H1 (cell line): Measurements from ENCODE around the gene GRIA1. TPM values are rescaled to one million over a fixed set of nuclear protein-coding genes. Genes with fewer than 3 reads are reported as not detected.

ENCODE experiments used
- CTCF ChIA-PET: fragments of 300-600 bp; sonication (Branson Sonifier 250); formaldehyde crosslinking; loops from one replicate; lab custom pipeline; 2021; ENCODE audit not compliant: partially characterized antibody; lab: Charles Lee
- POLR2A ChIA-PET: fragments of 300-600 bp; sonication (Branson Sonifier 250); formaldehyde crosslinking; loops from one replicate; lab custom pipeline; 2021; ENCODE audit warnings: inconsistent platforms; ENCODE audit not compliant: partially characterized antibody; lab: Charles Lee
- DNase-seq, 2 experiments: peaks; one replicate each; pipeline versions ENCODE4 v3.0.0 to v3.0.0-alpha.2; 2010 to 2022; ENCODE audit warnings: low spot score in 2 of 2, low read depth in 1 of 2, mixed read lengths in 1 of 2
- FAIRE-seq: peaks from 2 replicates; lab custom pipeline; 2011; peaks lifted over from hg19 to GRCh38; lab: Jason Lieb, UNC
- H2AFZ ChIP-seq: 2 replicates; pipeline ENCODE4 v1.8.1; 2012; ENCODE audit warnings: low read length, inconsistent platforms
- H2AK5ac ChIP-seq: 2 replicates; pipeline ENCODE4 v1.6.1; 2013; ENCODE audit warnings: low read depth, low read length
- H2BK120ac ChIP-seq: replicated peaks from 2 replicates; pipeline ENCODE3; 2013; ENCODE audit warnings: low read depth, low read length, inconsistent platforms
- H2BK12ac ChIP-seq: 2 replicates; pipeline ENCODE4 v1.6.1; 2013; ENCODE audit warnings: low read depth, low read length
- H2BK15ac ChIP-seq: 2 replicates; pipeline ENCODE4 v1.6.1; 2013; ENCODE audit warnings: low read length
- H2BK20ac ChIP-seq: 2 replicates; pipeline ENCODE4 v1.6.1; 2013; ENCODE audit warnings: low read length
- H2BK5ac ChIP-seq: 2 replicates; pipeline ENCODE4 v1.6.1; 2013; ENCODE audit warnings: low read depth, low read length
- H3K14ac ChIP-seq: 2 replicates; pipeline ENCODE4 v1.6.1; 2013; ENCODE audit warnings: inconsistent platforms; ENCODE audit not compliant: insufficient read length
- H3K18ac ChIP-seq: 2 replicates; pipeline ENCODE4 v1.6.1; 2013; ENCODE audit warnings: low read length; ENCODE audit errors: extremely low read depth
- H3K23ac ChIP-seq: 2 replicates; pipeline ENCODE4 v1.6.1; 2013; ENCODE audit warnings: inconsistent platforms; ENCODE audit not compliant: insufficient read length
- H3K23me2 ChIP-seq: 2 replicates; pipeline ENCODE4 v1.6.1; 2013; ENCODE audit warnings: low read depth, low read length
- H3K27ac ChIP-seq: 2 replicates; pipeline ENCODE4 v1.6.1; 2011; ENCODE audit warnings: low read depth, low read length, inconsistent platforms
- H3K27me3 ChIP-seq, 4 experiments: replicated peaks in 1 of 4; 1 replicate in 1 of 4; 2 replicates in 3 of 4; pipeline versions ENCODE4 v1.6.1 to v1.8.1; 2011 to 2013; ENCODE audit warnings: low read length in 3 of 4, mild to moderate bottlenecking in 3 of 4, inconsistent platforms in 2 of 4, mixed read lengths in 2 of 4, moderate library complexity in 1 of 4; ENCODE audit not compliant: control insufficient read depth in 3 of 4, insufficient read depth in 3 of 4; ENCODE audit errors: extremely low read depth in 1 of 4
- H3K36me3 ChIP-seq, 4 experiments: 2 replicates each; pipeline versions ENCODE4 v1.6.1 to v1.8.1; 2011 to 2013; ENCODE audit warnings: mild to moderate bottlenecking in 4 of 4, low read length in 3 of 4, moderate library complexity in 2 of 4, control low read depth in 1 of 4, inconsistent platforms in 1 of 4; ENCODE audit not compliant: insufficient read depth in 4 of 4, control insufficient read depth in 2 of 4
- H3K4ac ChIP-seq: replicated peaks from 2 replicates; pipeline ENCODE3; 2013; ENCODE audit warnings: low read length, low read depth, mixed read lengths, inconsistent platforms; ENCODE audit not compliant: insufficient read length
- H3K4me1 ChIP-seq, 4 experiments: replicated peaks in 1 of 4; 1 replicate in 1 of 4; 2 replicates in 3 of 4; pipeline versions ENCODE4 v1.6.1 to v1.8.1; 2011 to 2013; ENCODE audit warnings: low read length in 3 of 4, inconsistent platforms in 2 of 4, mixed read lengths in 1 of 4; ENCODE audit not compliant: insufficient read depth in 4 of 4, control insufficient read depth in 3 of 4
- H3K4me2 ChIP-seq, 2 experiments: 2 replicates each; pipeline versions ENCODE4 v1.6.1 to v1.8.1; 2011 to 2013; ENCODE audit warnings: low read depth in 2 of 2, low read length in 2 of 2, control low read depth in 1 of 2, inconsistent platforms in 1 of 2, mild to moderate bottlenecking in 1 of 2; ENCODE audit not compliant: insufficient read depth in 1 of 2
- H3K4me3 ChIP-seq, 4 experiments: fragments of 200-600, 300-600 bp in 1 of 4; sonication (generic), shearing (Covaris generic), sonication (Bioruptor Twin) in 1 of 4; 2 replicates each; pipeline versions ENCODE4 v1.5.1 to v1.8.1; 2011 to 2016; ENCODE audit warnings: low read length in 4 of 4, low read depth in 3 of 4, control low read depth in 2 of 4, inconsistent platforms in 2 of 4, mild to moderate bottlenecking in 2 of 4, mixed read lengths in 1 of 4, moderate library complexity in 1 of 4; ENCODE audit not compliant: insufficient read depth in 2 of 4; ENCODE audit errors: extremely low read depth in 1 of 4
- H3K56ac ChIP-seq: replicated peaks from 2 replicates; pipeline ENCODE3; 2013; ENCODE audit warnings: low read depth, mild to moderate bottlenecking, mixed read lengths, low read length, inconsistent platforms; ENCODE audit not compliant: insufficient read length
- H3K79me1 ChIP-seq: 2 replicates; pipeline ENCODE4 v1.6.1; 2013; ENCODE audit warnings: low read depth, low read length, control low read depth
- H3K79me2 ChIP-seq, 2 experiments: 2 replicates each; pipeline versions ENCODE4 v1.6.1 to v1.8.1; 2012 to 2013; ENCODE audit warnings: low read length in 2 of 2, mild to moderate bottlenecking in 2 of 2, inconsistent platforms in 1 of 2; ENCODE audit not compliant: insufficient read depth in 2 of 2, control insufficient read depth in 1 of 2
- H3K9ac ChIP-seq, 4 experiments: replicated peaks in 1 of 4; 1 replicate in 1 of 4; 2 replicates in 3 of 4; pipeline versions ENCODE4 v1.6.1 to v1.8.1; 2011 to 2013; ENCODE audit warnings: low read depth in 3 of 4, low read length in 3 of 4, control low read depth in 2 of 4, mild to moderate bottlenecking in 2 of 4, moderate library complexity in 2 of 4, inconsistent platforms in 1 of 4; ENCODE audit errors: extremely low read depth in 1 of 4
- H3K9me3 ChIP-seq, 2 experiments: 2 replicates each; pipeline versions ENCODE4 v1.6.1 to v1.8.1; 2012 to 2013; ENCODE audit warnings: mild to moderate bottlenecking in 2 of 2, moderate library complexity in 2 of 2, control low read depth in 1 of 2, inconsistent platforms in 1 of 2, low read depth in 1 of 2, low read length in 1 of 2, mixed read lengths in 1 of 2; ENCODE audit not compliant: insufficient read depth in 2 of 2
- H4K20me1 ChIP-seq, 2 experiments: replicated peaks in 1 of 2; 2 replicates each; pipeline versions ENCODE3 to v1.8.1; 2011 to 2013; ENCODE audit warnings: inconsistent platforms in 2 of 2, low read length in 2 of 2, mild to moderate bottlenecking in 1 of 2; ENCODE audit not compliant: insufficient read depth in 2 of 2, control insufficient read depth in 1 of 2
- H4K5ac ChIP-seq: 2 replicates; pipeline ENCODE4 v1.6.1; 2013; ENCODE audit warnings: low read length, low read depth, mixed read lengths, inconsistent platforms; ENCODE audit not compliant: insufficient read length
- H4K8ac ChIP-seq: 2 replicates; pipeline ENCODE4 v1.8.0; 2013; ENCODE audit warnings: mild to moderate bottlenecking, moderate library complexity, low read length, inconsistent platforms; ENCODE audit not compliant: insufficient read depth; ENCODE audit errors: extremely low read depth
- H4K91ac ChIP-seq: replicated peaks from 2 replicates; pipeline ENCODE3; 2013; ENCODE audit warnings: low read length, mixed read lengths, inconsistent platforms; ENCODE audit not compliant: insufficient read length
- ASH2L ChIP-seq: fragments of 200-600, 300-600 bp; sonication (generic); IDR thresholded peaks from one replicate; pipeline ENCODE4 v1.7.1; 2017; ENCODE audit warnings: low read length
- BRCA1 ChIP-seq: IDR thresholded peaks from 2 replicates; pipeline ENCODE4 v1.6.1; 2012; ENCODE audit warnings: low read depth, low read length, improper control_type of control experiment
- CEBPB ChIP-seq: IDR thresholded peaks from 2 replicates; pipeline ENCODE4 v1.6.1; 2012; ENCODE audit warnings: low read depth, low read length
- JUN ChIP-seq: IDR thresholded peaks from 2 replicates; pipeline ENCODE4 v1.6.1; 2011; ENCODE audit warnings: low read depth, mild to moderate bottlenecking, improper control_type of control experiment, low read length
- MAX ChIP-seq: IDR thresholded peaks from 2 replicates; pipeline ENCODE4 v1.6.1; 2012; ENCODE audit warnings: inconsistent platforms
- NANOG ChIP-seq: IDR thresholded peaks from 2 replicates; pipeline ENCODE4 v1.6.1; 2011; ENCODE audit warnings: low read length, low read depth, mild to moderate bottlenecking, inconsistent platforms; ENCODE audit not compliant: insufficient read depth, poor library complexity, severe bottlenecking
- PHF8 ChIP-seq: fragments of 200-600 bp; sonication (generic); conservative IDR thresholded peaks from 2 replicates; pipeline ENCODE4 v1.7.1; 2012; ENCODE audit warnings: low read depth, mild to moderate bottlenecking, inconsistent platforms, low read length, moderate library complexity
- POLR2A ChIP-seq, 2 experiments: IDR thresholded peaks; 1 replicate in 1 of 2; 2 replicates in 1 of 2; pipeline ENCODE4 v1.6.1; 2011; ENCODE audit warnings: low read depth in 2 of 2, low read length in 2 of 2, mild to moderate bottlenecking in 2 of 2; ENCODE audit errors: control extremely low read depth in 1 of 2
- RBBP5 ChIP-seq: IDR thresholded peaks from 2 replicates; pipeline ENCODE4 v1.7.1; 2012; ENCODE audit warnings: low read depth, mild to moderate bottlenecking, inconsistent platforms, low read length, moderate library complexity, borderline replicate concordance
- RFX5 ChIP-seq: IDR thresholded peaks from 2 replicates; pipeline ENCODE4 v1.6.1; 2011; ENCODE audit warnings: low read depth, low read length, improper control_type of control experiment, borderline replicate concordance
- SUZ12 ChIP-seq: fragments of 200-600 bp; sonication (generic); IDR thresholded peaks from 2 replicates; pipeline ENCODE4 v1.6.1; 2012; ENCODE audit warnings: mild to moderate bottlenecking, inconsistent platforms, low read length, moderate library complexity, mixed read lengths
- WGBS, 2 experiments: shearing (Covaris generic) in 1 of 2; methylation state at CpG; one replicate each; pipeline versions ENCODE4 v1.1.6 to v1.1.7; 2013 to 2015; ENCODE audit warnings: low lambda C conversion rate in 2 of 2, mixed read lengths in 2 of 2, inconsistent platforms in 1 of 2, low coverage in 1 of 2, missing lambda C conversion rate in 1 of 2; ENCODE audit not compliant: insufficient replicate concordance in 2 of 2, insufficient coverage in 1 of 2, insufficient read length in 1 of 2; ENCODE audit errors: extremely low coverage in 1 of 2, missing lambda C conversion rate in 1 of 2; 5-methylcytosine and 5-hydroxymethylcytosine counted together
- polyA plus RNA-seq, 7 experiments: library from polyadenylated mRNA; depleted of rRNA in 3 of 7; stranded (reverse) in 5 of 7; unstranded in 2 of 7; fragments of >200 nt in 5 of 7; fragments of 200-250 nt in 2 of 7; gene quantifications; 1 replicate in 5 of 7; 2 replicates in 1 of 7; 4 replicates in 1 of 7; pipeline versions ENCODE4 v1.2.1 to v1.2.3, GENCODE V29; 2011 to 2013; ENCODE audit warnings: missing spikeins in 2 of 7, mixed read lengths in 2 of 7
- total RNA-seq: library from RNA; stranded (reverse); fragmentation: NEBNext Ultra II Directional; extraction: Animal tissue kit (Norgen Biotek cat#: 25700); gene quantifications from 2 replicates; pipeline ENCODE4 v1.2.1, GENCODE V29; 2021

GRIA1 gene
- total and polyA plus RNA-seq, 2 of the 8 experiments (the other 6 are each of a cell fraction or from before 2014, with no cell fraction given), result 0.97 to 2.5 TPM

- Histone ChIP-seq H3K27me3 (no peaks in the 10 kb centered on the region), H2AFZ (no peak overlapping the region), H3K27ac (no peak overlapping the region), H3K4me3 (no peak overlapping the region), H3K4ac (peak overlapping the region; percentile 17), H2AK5ac (no peak overlapping the region), H4K91ac (no peak overlapping the region), H4K5ac (no peak overlapping the region), H2BK120ac (no peak overlapping the region), H3K4me2 (no peak overlapping the region), H3K9me3 (0 out of 4 replicates have a peak, but pooled peaks cover 0 to 2% of the 10 kb centered on the region in 2 experiments), H2BK15ac (no peak overlapping the region), H3K56ac (no peak overlapping the region), H3K79me2 (no peaks in the 10 kb centered on the region), H3K36me3 (no peaks in the 10 kb centered on the region), H2BK20ac (no peak overlapping the region), H4K20me1 (no peaks in the 10 kb centered on the region), H4K8ac (no peak overlapping the region), H3K23ac (no peak overlapping the region), H2BK5ac (no peak overlapping the region), H3K4me1 (peaks cover 0 to 4% (median 1%) of the 10 kb centered on the region in 4 experiments; a peak in 2 of 7 replicates), H3K23me2 (no peaks in the 10 kb centered on the region; the same call in 1 of the 2 replicates), H3K18ac (no peak overlapping the region), H2BK12ac (no peak overlapping the region), H3K79me1 (no peaks in the 10 kb centered on the region), H3K9ac (no peak overlapping the region), H3K14ac (no peak overlapping the region)
- no peak for TF ChIP-seq ASH2L
- TF ChIP-seq RBBP5, result no peak
- TF ChIP-seq JUN, result no peak
- TF ChIP-seq NANOG, result no peak
- TF ChIP-seq MAX, result no peak
- TF ChIP-seq BRCA1, result no peak
- TF ChIP-seq PHF8, result no peak
- no peak for TF ChIP-seq CEBPB
- TF ChIP-seq POLR2A (IDR thresholded peaks at IDR 0.05; ENCODE audit: control extremely low read depth in 1 of 2, low read depth in 2 of 2, low read length in 2 of 2), result no peak
- TF ChIP-seq SUZ12, result no peak
- TF ChIP-seq RFX5, result no peak
- ChIA-PET CTCF (no interaction called here), POLR2A (no interaction called here)
- DNase-seq, result no peak
- WGBS, 2 experiments, result 89% methylated on average over 4 of the region's 4 CpGs; no CpG with 5 or more reads in 1 of the 2 experiments
- FAIRE-seq, result no peak
These were observed 369.9 kb downstream of the GRIA1 start for GRCh38 chr5:153860195-153860886.
